ENCODE results near the gene ZDHHC8. TPM values are rescaled to one million over a fixed set of nuclear protein-coding genes. Genes with fewer than 3 reads are reported as not detected.

Gene ZDHHC8
- total RNA-seq, 1 donor from 2014 or later: 64.9 TPM

DNA sequence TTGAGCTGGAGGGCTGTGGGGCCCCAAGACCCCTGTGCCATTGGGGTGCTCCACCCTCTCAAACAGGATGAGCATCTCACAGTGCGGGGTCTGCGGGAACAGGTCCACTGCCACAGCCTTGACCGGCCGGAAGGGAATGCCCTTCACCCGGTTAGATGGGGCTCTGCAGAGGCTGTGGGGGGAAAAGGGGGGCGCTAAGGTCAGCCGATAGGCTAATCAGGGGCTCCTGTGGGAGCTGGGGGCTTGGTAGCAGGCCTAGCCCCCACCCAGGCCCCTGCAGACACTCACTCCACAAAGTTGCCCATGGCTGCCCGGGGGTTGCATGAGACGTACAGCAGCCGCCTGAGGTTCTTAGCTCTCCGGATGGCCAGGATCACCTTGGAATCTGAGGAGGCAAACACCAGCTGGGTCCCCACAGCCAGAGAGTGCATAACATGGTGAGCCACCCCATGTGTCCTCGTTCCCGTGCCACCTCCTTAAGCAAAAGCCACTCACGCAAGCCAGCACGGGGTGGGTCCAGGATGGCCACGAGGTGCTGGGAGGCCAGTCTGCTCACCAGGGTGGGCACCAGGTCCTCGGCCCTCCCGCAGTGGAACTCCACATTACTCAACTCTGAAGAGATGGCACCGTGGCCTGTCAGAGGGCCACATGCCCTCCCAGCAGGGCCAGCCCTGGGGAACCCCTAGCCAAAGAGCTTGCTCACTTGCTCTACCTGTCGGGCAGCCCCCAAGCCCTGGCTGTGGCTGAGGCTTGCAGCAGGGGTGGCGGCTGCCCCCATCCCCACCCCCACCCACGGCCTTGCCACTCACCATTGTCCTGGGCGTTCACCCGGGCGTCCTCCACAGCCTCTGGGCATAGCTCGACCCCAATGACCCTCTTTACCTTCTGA is 18.7 kb upstream of the ZDHHC8 start:
- intact Hi-C loops (cut with micrococcal nuclease): loop anchor here (10.0 kb wide), 1 partner anchor 258 kb away; the partner anchor contains the start of genes GNB1L and RTL10

DNA sequence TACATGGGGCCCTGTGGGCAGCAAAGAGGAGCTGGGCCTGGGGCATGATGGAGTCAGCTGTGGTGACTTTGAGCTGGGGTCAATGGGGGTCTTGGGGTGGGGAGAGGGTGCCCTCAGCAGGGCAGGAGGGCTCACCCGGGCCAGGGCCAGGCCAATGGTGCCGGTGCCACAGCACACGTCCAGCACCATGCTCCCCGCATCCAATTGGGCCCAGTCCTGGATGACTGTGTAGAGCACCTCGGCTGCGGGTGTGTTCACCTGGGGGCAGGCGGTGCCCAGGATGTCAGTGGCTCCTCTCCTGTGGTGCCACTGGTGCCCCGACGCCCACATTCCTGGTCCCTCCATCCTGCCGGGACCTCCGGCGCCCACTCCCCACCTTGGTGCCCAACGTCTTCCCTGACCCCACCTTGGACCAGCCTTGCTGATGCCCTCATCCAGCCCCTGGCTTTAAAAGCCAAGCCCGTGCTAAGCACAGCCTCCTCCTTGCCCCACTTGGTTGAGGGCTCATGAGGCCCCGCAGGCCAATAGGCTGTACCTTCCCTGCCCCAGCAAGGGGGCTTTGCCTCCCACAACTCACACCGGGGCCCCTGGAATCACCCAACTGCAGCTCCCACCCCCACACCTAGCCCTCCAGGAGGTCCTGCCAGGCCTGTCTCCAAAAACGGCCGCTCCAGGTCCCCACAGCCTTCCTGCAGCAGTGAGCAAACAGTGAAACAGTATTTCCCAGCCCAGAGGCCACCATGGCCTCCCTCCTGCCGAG is 17.9 kb upstream of the ZDHHC8 start:
- intact Hi-C loops (cut with micrococcal nuclease): loop anchor here (10.0 kb wide), 1 partner anchor 259 kb away; the partner anchor contains the start of genes GNB1L and RTL10

DNA sequence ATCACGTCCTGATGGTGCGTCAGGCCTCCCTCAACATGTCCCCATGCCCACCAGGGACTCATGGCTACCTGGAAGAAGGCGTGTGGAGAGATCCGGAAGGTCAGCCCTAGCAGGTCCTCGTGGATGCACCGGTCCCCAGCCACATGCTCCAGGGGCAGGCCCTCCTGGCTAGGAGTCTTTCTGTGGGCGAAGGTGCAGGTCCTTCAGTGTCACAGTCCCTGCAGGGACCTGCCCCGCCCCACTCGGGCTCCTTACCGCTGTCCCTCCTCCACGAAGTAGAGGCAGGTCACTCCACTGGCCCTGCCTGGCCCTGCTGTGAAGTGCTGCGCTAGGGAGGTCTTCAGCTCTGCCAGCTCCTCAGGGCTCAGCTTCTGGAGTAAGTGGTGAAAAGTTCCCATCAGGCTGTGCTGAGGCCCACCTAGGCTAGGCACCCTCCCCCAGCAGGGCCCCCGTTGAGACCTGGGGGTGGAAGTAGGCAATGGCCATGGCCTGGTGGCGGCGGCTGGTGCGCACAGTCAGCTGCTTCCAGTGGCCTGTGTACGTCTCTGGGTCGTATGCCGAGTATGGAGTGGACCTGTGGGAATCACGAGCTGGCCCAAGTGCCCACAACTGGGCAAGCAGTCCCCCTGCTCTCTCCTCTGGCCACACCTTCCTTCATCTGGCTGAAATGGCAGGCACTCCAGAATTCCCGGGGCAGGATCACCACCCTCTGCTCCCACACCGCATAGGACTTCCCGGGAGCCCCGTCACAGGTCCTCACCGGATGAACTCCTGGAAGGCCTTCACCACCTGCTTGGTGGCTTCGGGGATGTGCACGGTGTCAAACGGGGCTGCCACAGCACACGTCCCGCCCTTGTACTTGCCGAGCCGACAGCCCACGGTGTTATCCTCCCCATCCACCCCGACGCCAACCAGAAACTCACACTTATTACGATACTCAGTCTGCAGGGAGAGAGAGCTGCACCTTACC is 16.8 kb upstream of the ZDHHC8 start:
- intact Hi-C loops (cut with micrococcal nuclease): loop anchor here (5.0 to 10.0 kb wide), 2 partner anchors 142 to 260 kb away; partner anchors contain the start of genes GNB1L and RTL10

DNA sequence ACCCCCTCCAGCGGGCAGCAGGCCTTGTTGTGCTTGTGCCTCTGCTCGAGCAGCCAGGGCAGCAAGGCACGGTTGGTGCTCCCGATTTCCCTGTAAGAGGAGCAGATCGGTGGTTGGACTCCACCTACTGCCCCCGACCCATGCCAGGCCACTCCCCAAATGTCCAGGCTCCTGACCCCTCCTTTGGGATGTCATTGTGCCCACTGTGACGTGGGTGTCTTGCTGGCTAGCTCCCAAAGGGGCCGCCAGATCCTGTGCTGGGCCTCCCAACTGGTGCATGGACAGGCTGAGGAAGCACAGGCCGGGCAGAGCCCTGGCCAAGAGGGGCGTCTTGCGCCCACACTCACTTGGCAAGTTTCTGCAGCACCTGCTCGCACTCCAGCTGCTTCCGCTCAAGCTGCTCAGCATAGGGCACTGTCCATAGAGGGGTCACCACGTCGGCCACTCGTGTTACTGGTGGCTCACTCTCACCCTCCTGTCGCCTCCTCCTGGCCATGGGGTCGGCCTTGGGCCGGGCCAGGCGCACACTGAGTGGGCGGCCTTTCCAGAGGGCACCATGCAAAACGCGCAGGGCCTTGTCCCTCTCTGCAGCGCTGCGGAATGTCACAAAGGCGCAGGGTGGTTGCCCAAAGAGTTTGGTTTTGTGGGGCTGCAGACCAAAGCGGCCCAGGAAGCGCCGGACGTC is 15.8 kb upstream of the ZDHHC8 start, which contains the start of gene RANBP1:
RANBP1 (plus strand) TSS at position 414 of the 685 bp plus-strand sequence; CDS start at position 495, 81 bp downstream.
- intact Hi-C loops (cut with micrococcal nuclease): loop anchor here (2.0 to 10.0 kb wide), 4 partner anchors 95 to 743 kb away; partner anchors contain the start of genes GNB1L, PI4KA, RTL10 and SNAP29

DNA sequence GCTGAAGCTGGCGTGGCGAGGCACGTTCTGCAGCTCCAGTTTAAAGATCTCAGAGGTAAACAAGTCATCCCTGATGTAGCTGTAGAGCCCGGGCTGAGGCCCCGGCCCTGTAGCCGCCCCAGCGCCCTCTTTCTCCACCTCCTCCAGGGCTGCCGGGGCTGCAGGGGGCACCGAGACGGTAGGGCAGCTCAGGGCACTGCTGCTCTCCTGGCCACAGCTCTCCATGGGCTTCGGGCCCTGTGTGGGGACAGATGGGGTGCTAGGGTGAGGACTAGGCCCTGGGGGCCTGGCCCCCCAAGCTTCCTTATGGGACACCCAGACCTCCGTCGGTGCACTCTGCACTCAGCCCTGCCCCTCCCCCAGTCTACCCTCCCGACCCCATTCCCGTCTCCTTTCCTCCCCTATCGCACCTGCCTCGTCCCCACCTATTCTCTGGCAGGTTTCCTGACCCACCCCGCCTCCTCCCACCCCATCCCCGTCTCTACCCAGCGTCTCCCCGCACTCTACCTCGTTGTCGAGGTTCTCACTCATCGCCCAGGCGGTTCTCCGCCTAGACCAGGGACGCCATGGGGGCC is 15.1 kb upstream of the ZDHHC8 start:
- intact Hi-C loops (cut with micrococcal nuclease): loop anchor here (2.0 to 10.0 kb wide), 4 partner anchors 96 to 742 kb away; partner anchors contain the start of genes GNB1L, PI4KA, RTL10 and SNAP29

DNA sequence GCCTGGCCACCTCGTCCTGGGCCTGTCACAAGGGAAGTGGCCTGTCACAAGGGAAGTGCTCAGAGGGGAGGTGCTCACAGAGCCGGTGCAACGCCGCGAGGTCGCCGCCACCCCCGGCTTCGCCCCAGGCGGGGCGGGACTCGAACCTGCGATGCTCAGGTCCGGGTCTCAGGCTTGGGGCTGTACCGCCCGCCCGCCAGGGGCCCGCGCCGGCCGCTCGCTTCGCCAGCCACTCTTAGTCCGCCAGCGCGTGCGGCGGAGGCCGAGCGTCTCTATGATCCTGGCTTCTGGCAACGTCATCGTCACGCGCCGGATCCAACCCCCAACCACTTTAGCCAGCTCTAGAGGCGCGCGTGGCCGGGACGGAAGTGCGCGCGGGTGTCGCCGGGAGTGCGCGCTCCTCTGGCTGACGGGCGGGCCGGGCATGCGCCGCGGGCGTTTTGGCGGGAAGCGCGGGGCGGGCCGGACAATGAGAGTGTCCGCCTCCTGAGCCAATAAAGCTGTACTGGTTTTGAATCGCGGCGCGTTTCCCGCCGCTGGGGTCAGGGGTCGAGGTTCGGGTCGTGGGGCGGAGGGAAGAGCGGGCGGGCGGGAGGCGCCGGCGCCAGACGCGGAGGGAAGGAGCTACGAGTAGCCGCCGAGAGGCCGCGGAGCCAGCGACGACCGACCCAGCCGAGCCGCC is 14.5 kb upstream of the ZDHHC8 start, which contains the start of gene TRMT2A:
TRMT2A (minus strand) TSS at position 276 of the 682 bp plus-strand sequence. CDS start 320 bp downstream, outside the sequence.
- intact Hi-C loops (cut with micrococcal nuclease): loop anchor here (1.0 to 10.0 kb wide), 6 partner anchors 37 to 742 kb away; partner anchors contain the start of genes DGCR8, GNB1L, PI4KA and RTL10

DNA sequence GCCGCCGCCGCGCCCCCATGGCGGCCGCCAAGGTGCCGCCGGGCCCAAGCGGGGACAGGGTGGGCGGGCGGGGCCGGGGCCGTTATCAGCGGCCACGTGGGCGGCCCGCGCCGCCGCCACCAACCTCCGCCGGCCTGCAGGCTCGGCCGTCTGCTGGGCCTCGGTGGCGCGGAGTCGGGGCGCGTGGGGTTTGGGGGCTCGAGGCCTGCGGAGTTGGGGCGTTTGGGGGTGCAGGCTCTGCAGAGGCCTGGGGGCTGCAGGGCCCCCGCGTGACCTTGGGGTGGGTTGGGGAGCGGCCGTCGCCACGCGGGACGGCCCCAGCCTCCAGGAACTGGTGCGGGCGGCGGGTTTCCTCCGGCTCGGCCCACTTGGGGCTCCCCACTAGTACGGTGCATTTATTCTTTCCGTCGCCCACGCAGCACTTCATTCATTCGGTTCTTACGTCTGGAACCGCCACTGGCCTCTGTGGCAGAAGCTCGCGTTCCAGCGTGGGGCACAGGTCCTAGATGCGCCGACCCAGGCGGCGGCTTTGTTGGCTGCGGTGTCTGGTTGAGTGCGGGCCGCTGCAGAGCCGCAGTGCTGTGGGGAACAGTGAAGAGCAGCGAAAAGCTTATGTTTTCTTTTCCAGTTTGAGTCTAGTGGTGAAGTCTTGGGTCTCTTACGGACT is 13.8 kb upstream of the ZDHHC8 start:
- intact Hi-C loops (cut with micrococcal nuclease): loop anchor here (1.0 to 10.0 kb wide), 6 partner anchors 37 to 741 kb away; partner anchors contain the start of genes DGCR8, GNB1L, PI4KA and RTL10

DNA sequence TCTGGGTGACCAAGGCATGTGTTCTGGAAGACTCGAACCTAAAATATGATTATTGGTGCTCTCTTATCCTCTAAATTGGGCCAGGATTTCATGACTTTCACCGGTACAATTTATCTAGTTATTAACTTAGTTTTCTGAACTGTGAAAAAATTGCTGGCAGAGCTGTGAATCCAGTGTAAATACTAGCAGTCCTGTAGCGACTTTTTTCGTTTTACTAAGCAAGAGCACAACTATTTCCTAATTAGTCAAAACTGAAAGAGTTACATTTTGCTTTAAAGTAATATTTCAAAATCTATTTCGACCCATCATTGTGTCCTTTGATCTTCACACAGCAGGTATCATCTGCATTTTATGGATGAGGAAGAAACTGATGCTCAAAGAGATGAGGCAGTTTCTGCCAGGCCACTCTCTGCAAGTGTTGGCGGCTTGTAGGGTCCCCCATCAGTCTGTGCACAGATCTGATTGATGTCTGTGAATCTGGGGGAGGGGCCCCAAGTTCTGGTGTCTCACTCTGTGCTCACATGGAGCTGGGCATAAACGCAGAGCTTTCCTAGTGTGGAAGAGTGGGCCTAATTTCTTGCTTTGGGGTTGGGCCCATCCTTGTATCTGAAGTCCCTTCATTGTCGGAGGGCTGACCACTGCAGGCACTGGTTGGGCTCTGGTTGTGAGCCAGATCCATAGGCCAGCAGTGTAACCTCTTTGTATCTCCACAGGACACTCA is 13.1 kb upstream of the ZDHHC8 start:
- intact Hi-C loops (cut with micrococcal nuclease): loop anchor here (5.0 to 10.0 kb wide), 2 partner anchors 146 to 264 kb away; partner anchors contain the start of genes GNB1L and RTL10

DNA sequence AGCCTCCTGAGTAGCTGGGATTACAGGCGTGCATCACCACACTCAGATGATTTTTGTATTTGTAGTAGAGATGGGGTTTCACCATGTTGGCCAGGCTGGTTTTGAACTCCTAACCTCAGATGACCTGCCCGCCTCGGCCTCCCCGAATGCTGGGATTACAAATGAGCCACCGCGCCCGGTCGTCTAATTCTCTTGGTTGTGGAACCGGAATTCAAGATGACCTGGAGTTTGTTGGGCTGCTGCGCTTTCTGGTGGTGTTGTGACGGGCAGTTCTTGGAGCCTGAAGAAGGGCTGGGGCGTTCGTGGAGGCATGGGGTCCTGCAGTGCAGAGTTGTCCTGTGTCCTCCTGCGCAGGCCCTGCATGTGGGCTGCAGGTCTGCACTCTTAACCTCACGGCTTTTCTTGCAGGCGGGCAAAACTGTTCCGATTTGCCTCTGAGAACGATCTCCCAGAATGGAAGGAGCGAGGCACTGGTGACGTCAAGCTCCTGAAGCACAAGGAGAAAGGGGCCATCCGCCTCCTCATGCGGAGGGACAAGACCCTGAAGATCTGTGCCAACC is 9.7 kb upstream of the ZDHHC8 start:
- intact Hi-C loops (cut with micrococcal nuclease): no loop called here

DNA sequence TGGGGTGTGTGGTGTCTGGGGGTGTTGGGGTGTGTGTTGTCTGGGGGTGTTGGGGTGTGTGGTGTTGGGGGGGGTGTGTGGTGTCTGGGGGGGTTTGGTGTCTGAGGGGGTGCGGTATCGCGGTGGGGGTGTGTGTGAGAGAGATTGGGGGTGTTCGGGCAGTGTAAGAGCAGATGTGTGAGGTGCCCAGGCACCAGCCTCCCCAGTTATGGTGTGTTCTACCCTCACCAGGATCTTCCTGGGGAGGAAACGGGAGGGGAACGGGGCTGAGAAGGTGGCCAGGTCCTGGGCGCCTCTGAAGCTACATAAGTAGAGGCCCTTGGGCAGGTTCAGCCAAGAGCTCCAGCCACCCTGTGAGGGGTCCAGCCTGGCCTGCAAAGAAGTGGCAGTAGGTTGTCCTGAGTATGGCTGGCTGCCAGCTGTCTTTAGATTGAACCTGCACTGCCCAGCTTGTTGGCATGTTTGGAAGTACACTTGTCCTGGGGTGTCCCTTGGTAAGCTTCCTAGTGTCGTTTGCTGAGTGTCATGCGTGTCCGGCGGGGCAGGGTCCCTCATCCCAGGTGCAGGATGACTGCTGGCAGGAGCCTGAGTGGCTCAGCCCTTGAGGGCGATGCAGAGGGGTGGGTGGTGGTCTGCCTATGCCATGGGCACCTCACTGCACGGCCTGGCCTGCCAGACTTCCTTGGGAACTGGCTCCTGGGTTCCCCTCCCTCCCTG is 8.1 kb upstream of the ZDHHC8 start:
- intact Hi-C loops (cut with micrococcal nuclease): no loop called here

DNA sequence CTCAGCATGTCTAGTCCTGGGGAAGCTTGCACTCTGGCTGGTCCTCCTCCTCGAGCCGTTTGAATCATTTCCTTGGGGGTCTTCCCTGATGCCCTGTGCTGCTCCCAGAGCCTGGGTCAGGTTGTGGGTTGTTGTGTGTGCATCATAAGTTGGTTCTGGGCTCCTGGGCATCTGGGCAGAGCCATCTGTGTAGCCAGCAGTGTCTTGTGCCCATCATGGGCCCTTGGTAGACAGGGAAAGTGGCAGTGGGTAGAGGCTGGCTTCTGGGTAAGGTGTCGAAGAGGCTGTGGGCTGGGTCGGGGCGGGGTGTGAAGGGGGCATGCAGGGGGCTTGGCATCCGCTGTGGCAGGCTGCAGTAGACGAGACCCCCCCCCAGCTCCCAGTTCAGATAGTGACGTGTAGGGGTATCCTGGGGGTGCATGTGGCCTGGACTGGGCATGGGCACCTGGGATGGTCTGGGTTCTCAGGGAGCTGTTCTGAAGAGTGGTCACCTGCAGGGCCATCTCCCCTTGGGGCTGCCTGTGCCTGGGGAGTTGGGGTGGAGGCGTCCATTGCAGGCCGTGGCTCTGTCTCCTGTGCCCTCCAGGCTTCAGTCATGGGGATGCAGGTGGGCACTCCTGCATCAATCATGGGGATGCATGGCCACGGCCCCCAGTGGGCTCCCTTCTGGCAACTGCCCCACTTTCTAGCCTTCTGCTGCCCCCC is 7.4 kb upstream of the ZDHHC8 start:
- intact Hi-C loops (cut with micrococcal nuclease): no loop called here

DNA sequence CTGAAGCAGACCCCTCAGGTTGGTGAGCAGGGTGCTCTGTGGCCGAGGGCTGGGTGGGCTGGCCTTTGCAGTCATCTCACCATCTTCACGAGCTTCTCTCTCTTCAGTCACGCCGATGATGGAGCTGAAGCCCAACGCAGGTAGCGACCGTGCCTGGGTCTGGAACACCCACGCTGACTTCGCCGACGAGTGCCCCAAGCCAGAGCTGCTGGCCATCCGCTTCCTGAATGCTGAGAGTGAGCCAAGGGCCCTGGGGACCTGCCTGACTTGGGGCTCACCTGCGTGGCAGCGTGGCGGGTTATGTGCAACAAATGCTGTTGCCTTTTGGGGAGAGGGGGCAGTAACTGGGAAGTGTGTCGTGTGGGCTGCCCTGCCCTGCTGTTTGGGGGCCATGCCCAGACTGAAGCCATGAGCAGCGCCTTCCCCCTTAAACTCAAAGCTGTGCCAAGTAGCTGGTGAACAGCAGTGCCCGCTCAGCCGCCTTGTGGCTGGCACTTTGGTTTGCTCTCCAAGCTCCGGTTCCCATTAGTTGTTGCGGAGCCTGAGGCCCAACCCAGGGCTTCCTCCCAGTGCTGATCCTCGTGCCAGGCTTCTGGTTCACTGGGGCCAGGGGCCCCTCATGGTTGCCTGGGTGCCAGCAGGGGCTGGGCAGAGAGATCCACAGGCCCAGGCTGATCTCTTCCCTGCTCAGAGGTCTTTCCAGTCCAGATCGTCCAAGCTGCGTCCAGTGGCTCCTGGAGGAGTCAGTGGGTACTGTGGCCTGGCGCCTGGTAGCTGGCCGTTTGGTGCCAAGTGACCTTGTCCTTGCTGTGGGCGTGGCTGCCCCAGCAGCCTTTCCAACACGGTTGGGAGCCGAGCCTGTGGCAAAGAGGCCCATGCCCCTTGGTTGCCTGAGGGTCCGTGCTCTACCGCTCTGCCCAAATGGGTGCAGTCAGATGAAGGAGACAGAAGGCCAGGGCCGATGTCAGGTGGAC is 6.1 kb upstream of the ZDHHC8 start:
- intact Hi-C loops (cut with micrococcal nuclease): no loop called here

DNA sequence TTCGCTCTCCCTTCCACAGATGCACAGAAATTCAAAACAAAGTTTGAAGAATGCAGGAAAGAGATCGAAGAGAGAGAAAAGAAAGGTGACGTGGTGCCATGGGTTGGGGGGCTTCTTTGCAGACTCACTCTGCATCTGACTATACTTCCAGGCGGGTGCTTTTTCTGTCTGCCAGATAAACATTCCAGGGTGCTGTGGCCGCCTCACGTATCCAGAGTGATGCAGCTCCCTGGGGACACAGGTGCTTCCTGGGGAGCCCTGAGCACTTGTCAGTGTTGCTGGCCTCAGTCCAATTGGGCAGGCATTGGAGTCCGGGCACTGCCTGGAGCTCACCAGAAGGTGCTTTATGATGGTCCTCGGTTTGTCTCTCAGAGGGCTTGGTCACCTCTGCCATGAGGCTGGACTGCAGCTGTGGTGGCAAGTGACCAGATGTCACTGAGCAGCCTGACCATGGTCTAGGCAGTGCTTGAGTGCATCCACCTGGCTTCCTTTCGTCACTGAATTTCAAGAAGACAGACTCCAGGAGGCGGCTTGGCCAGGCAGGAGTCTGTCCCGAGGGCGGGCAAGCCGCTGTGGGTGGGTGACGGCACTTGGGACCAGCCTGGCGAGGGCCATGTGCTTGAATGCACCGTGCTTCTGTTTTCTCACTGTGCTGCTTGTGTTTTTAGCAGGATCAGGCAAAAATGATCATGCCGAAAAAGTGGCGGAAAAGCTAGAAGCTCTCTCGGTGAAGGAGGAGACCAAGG is 5.1 kb upstream of the ZDHHC8 start:
- intact Hi-C loops (cut with micrococcal nuclease): no loop called here

Data from T-helper 2 cell treated with Interferon-gamma antibody and Interleukin-4, amounts not matched to agents 100 ng/mL and 5 ng/mL, for 36 hours (primary cell).